ENCODE data around the gene TPD52L1.

GRCh38 chr6:125144822-125145221 is 8.8 kb upstream of the TPD52L1 start:
- TF ChIP-seq CTCF (IDR thresholded peaks at IDR 0.05) (no peak), POLR2A (IDR thresholded peaks at IDR 0.05) (no peak)
